ENCODE results near the gene DRC3.

DRC3 gene

GRCh38 chr17:17942846-17943245 is 29.8 kb upstream of the DRC3 start:
- no peak for DNase-seq (ENCODE audit: low read depth)
- TF ChIP-seq CTCF (IDR thresholded peaks at IDR 0.05; ENCODE audit: control insufficient read depth, extremely low read depth, insufficient read depth): no peak
- H3K4me3 ChIP-seq (ENCODE audit: low read depth, low read length): no peak overlapping the region

GRCh38 chr17:17943281-17943984 is 29.2 kb upstream of the DRC3 start:
- no peak for TF ChIP-seq CTCF (IDR thresholded peaks at IDR 0.05; ENCODE audit: control insufficient read depth, extremely low read depth, insufficient read depth)
- no peak overlapping the region for H3K4me3 ChIP-seq (ENCODE audit: low read depth, low read length)
- DNase-seq (ENCODE audit: low read depth): no peak

GRCh38 chr17:17944242-17944641 is 28.4 kb upstream of the DRC3 start:
- no peak for DNase-seq (ENCODE audit: low read depth)
- TF ChIP-seq CTCF (IDR thresholded peaks at IDR 0.05; ENCODE audit: control insufficient read depth, extremely low read depth, insufficient read depth): no peak
- no peak overlapping the region for H3K4me3 ChIP-seq (ENCODE audit: low read depth, low read length)

- DNase-seq (ENCODE audit: low read depth): no peak
- no peak overlapping the region for H3K4me3 ChIP-seq (ENCODE audit: low read depth, low read length)
- no peak for TF ChIP-seq CTCF (IDR thresholded peaks at IDR 0.05; ENCODE audit: control insufficient read depth, extremely low read depth, insufficient read depth)
These were observed 27.9 kb upstream of the DRC3 start for GRCh38 chr17:17944743-17945142.

- DNase-seq (ENCODE audit: low read depth): no peak
- H3K4me3 ChIP-seq (ENCODE audit: low read depth, low read length): no peak overlapping the region
- TF ChIP-seq CTCF (IDR thresholded peaks at IDR 0.05; ENCODE audit: control insufficient read depth, extremely low read depth, insufficient read depth): no peak
These were observed 26.6 kb upstream of the DRC3 start for GRCh38 chr17:17946093-17946492.

GRCh38 chr17:17947309-17947708 is 25.4 kb upstream of the DRC3 start:
- DNase-seq (ENCODE audit: low read depth): no peak
- no peak for TF ChIP-seq CTCF (IDR thresholded peaks at IDR 0.05; ENCODE audit: control insufficient read depth, extremely low read depth, insufficient read depth)
- no peak overlapping the region for H3K4me3 ChIP-seq (ENCODE audit: low read depth, low read length)

- no peak for TF ChIP-seq CTCF (IDR thresholded peaks at IDR 0.05; ENCODE audit: control insufficient read depth, extremely low read depth, insufficient read depth)
- H3K4me3 ChIP-seq (ENCODE audit: low read depth, low read length): no peak overlapping the region; the same call in 1 of the 2 replicates
- DNase-seq (ENCODE audit: low read depth): peak; percentile 78
These were observed 24.7 kb upstream of the DRC3 start for GRCh38 chr17:17947966-17948365.
